HG03139 (cell line): Measurements from ENCODE around the gene TEKT4.
"Not testable (repeated sequence)": the region's sequence is repeated elsewhere in the genome, so short reads cannot be mapped to it uniquely, and the experiment has no call there.

ENCODE experiments used
- ATAC-seq: cut with Tn5 transposase; IDR thresholded peaks from one replicate; pipeline ENCODE4 v1.9.1; 2021; ENCODE audit not compliant: unreplicated experiment

TEKT4 gene

DNA sequence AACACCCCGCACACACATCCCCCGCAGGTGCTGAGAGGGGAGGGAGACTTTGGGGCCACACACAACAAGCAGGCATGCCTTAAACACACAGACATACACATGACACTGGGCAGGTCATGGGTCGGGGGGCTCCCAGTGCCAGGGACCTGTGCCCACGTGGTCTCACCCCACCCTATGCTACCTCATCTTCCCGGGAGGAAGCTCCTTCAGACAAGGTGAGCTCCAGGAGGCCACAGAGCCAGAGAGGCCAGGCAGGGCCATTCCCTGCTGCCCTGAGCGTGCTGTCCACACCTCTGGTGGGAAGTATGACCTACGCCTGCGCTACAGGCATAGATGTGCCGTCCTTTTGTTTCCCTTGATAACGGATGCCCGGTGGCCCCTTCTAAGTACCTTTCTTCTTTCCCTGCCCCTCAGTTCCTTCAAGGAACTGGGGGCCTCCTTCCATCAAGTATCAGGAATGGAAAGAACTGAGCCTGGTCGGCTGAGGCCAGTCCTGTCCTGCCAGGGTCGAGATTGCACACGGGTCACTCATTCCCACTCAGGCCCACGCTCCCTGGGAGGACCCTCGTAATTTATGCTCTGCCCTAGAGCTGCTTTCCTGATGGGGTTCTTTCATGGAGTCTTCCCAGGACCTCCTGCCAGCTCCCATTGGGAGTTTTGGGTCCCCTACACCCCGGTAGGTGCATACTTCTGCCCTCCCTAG is 4.7 kb downstream of the TEKT4 start:
- no peak for ATAC-seq

DNA sequence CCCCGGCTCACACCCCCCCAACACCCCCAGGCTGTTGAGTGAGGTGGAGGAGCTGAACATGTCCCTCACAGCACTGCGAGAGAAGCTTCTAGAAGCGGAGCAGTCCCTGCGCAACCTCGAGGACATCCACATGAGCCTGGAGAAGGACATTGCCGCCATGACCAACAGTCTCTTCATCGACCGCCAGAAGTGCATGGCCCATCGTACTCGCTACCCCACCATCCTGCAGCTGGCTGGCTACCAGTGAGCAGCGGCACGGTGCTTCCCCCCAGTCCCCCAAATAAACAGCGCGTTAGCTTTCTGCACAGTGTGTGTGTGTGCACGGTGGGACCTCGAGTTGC is 5.3 kb downstream of the TEKT4 start:
- ATAC-seq: no peak

DNA sequence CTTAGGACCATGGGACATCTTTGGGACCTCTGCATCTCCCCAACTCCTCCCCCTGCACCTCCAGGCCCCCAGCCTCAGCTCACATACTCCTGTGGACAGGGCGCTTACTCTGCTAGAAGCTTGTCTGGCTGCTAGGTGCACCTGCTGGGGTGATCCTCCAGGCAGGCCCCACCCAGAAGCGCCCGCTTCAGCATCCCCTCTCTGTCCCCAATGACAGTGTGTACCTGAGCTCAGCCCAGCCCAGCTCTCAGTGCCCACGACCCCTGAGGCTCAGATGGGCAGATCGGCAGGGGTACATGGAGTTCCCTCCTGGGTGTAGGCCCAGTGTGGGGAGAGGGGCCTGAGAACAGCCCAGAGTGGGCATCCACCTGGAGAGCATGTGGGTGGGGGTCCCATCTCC is 5.9 kb downstream of the TEKT4 start:
- ATAC-seq: no peak

DNA sequence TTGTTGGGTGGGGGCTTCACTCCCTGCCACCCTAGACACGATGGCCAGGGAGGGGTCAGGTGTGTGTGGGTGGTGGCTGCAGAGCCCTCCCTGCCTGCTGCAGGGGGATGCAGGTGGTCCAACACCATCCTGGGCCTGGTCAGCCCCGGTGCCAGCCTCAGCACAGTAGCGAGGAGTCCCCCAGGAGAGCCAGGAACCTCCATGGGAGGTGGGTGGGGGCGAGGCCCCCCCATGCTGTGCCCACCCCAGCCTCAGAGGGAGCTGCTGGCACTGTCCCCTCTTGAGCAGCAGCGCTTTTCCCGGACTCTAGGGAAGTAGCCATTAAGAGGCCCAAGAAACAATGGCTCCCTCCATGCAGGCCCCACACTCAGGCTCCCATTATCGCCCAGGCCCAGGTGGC is 7.3 kb downstream of the TEKT4 start:
- not testable (repeated sequence) for ATAC-seq

DNA sequence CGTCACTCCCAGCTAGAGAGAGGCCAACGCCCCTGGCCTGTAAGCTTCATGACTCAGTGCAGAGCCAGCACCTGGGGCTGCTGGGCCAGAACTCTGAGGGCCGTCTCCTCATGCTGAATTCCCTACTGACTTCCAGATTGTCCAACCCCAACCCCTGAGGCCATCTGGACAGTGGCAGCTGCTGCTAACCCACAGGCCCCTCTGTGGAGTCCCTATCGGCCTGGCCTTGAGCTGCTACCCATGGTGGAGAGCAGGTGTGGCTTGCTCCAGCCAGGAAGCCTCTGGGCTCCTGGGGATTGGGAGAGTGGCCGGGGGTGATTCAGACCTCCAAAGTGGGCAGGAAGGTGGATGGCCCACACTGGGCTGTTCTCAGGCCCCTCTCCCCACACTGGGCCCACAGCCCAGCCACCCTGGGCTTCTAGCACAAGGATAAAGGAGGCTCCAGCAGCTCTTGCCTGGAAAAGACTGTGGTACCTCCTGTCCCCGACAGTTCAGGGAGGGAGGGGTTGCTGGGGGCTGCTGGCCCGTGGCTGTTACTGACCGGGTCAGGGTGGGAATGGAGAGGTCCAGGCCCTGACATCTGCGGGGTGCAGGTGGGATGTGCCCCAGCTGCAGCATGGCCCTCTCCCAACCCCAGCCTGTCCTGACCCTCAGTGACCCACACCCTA is 8.2 kb downstream of the TEKT4 start:
- ATAC-seq: no peak

DNA sequence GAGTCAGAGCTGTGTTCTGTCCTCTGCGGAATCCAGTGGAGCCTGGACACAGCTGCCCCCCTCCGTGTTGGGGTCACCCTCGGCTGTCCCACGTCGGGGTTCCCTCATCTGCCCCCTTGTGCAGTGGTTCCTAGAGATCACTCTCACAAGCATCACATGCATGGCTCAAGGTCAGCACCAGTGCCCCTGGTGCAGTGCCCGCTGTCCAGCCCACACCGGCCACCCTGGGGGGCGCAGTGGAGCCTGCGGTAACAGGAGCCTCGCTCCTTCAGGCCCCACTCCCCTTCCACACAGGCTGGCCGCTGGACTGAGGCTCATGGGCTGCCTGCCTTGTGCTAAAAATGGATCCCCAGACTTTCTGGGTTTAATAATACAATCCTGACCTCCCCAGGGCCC is 8.8 kb downstream of the TEKT4 start:
- no peak for ATAC-seq

DNA sequence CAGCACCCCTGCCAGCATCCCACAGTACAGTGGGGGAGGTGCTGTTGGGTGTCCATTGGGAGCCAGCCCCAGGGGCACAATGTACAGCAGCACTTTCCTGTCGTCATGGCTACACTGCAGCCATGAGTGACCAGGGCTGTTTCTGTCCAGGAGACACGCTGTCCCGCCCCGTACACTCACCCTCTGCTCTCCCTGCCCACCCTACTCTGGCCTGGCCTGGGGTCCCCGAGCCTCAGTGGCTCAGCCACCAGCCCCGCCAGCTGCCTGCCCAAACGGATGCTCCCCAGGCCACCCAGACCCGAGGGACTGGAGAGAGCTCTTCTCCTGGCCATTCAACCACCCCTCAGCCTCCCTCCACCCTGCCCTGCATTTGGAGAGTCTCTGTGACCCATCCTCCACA is 9.3 kb downstream of the TEKT4 start:
- no peak for ATAC-seq

DNA sequence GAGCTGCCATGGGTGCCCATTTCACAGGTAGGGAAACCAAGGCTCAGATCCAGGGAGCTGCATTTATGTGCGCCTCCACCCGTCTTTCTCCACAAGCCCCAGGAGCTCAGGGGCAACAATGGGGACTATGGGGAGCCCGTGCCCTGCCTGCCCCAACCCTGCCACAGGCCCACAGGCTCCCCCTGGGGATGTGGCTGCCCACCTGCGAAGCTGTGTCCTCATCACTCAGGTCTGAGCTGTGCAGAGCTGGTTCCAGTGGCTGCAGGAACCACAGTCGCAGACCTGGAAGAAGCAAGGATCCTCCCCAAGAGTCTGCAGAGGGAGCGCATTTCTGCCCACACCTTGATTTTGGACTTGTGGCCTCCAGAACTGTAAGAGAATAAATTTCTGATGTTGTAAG is 9.8 kb downstream of the TEKT4 start:
- no peak for ATAC-seq

DNA sequence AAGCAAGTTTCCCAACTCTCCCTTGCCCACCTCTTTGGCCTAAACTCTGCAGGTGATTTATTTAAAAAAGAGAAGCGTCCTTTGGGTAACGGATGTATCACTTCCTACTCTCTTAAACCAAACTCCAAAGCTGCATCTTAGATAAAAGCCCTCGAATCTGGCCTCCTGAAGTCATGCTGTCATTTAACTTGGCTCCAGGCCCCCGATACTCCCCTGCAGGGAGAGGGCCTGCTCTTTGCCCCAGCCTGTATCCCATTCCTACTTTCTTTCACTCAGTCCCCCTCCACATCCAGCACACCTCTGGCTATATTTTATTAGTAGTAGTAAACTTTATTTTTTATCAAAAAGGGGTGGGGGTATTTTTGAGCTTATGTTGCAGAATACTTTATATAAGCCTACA is 19.0 kb downstream of the TEKT4 start:
- ATAC-seq: no peak

DNA sequence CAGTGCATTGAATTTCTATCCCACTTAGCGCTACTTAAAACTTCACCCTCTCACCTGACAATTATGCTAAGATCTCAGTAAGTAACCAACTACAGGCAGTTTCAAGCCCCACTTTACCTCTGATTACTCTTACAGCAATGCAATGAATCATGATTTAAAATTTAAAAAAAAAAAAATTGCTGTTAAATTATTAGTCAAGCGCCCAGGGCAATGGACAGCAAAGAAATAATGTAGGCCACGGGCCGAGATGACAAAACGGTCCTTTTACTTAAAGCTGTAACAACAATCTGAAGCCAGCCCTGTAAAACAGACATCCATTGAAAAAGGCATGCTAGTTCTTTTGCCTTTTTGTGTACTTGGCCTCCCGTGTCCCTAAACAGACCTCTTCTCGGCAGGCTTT is 24.0 kb downstream of the TEKT4 start:
- not testable (repeated sequence) for ATAC-seq

DNA sequence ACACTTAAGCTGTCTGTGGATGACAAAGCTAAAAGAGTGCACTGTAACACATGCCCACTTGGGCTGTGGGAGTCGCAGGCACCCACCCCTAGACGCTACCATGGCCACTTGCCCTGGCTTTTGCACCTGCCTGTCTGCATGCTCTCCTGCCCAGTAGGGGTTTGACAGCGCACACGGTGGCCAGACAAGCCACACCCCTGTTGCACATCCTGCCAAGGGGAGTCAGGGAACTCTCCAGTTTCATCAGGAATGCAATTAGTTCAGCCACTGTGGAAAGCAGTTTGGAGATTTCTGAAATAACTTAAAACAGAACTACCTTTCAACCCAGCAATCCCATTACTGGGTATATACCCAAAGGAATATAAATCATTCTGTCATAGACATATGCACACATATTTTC is 35.7 kb downstream of the TEKT4 start:
- ATAC-seq: not testable (repeated sequence)

DNA sequence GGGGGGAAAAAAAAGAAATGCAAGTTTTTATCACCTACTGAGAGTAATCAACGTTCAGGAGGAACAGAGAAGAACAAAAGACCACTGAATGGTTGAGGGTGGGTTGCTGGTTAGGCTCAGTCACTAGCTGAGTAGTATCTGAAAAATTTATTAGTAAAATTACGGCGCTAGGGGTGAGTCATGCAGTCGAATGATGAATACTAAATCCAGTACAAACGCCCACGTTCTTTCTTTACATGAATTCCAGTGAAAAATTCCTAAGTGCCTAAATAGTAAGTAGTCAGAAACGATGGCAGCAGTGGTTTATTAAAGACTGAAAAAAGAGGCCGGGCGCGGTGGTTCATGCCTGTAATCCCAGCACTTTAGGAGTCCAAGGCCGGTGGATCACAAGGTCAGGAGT is 52.0 kb downstream of the TEKT4 start:
- no peak for ATAC-seq

DNA sequence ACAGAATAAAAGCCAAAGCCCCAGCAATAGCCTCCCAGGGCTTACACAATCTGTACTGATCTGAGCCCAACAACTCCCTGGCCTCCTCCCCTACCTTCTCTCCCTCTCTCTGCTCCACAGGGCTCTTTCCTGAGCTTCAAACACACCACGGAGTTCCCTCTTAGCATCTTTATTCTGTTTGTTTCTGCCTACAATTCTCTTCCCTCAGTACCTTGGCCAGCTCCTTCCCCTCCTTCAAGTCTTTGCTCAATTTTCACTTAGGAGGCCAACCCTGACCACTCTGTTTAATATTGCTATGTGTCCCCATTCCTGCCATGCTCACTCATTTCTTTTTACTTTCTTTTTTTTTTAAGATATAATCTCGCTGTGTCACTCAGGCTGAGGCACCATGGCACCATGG is 53.8 kb downstream of the TEKT4 start:
- not testable (repeated sequence) for ATAC-seq
